CD14-positive monocyte (primary cell): ENCODE data around the gene STARD5. TPM values are rescaled to one million over a fixed set of nuclear protein-coding genes. Genes with fewer than 3 reads are reported as not detected.

Experiments used
- DNase-seq, 3 donors: peaks; one replicate each; pipeline ENCODE4 v3.0.0-alpha.2; 2011 to 2022
- H2AFZ ChIP-seq: 2 replicates; pipeline ENCODE4 v1.6.0; 2012; ENCODE audit warnings: mild to moderate bottlenecking, low read depth, low read length, inconsistent platforms; ENCODE audit not compliant: insufficient read depth, poor library complexity, severe bottlenecking
- H3K27ac ChIP-seq, 2 donors: 1 replicate in 1 of 2; 2 replicates in 1 of 2; pipeline ENCODE4 v1.5.1; 2012 to 2013; ENCODE audit warnings: low read length in 2 of 2, control low read depth in 1 of 2, inconsistent platforms in 1 of 2, low read depth in 1 of 2, mild to moderate bottlenecking in 1 of 2
- H3K27me3 ChIP-seq, 2 donors: one replicate each; pipeline versions ENCODE4 v1.6.0 to v1.6.1; 2011 to 2013; ENCODE audit warnings: low read length in 2 of 2; ENCODE audit not compliant: control insufficient read depth in 2 of 2, insufficient read depth in 2 of 2
- H3K36me3 ChIP-seq, 2 donors: replicated peaks in 1 of 2; 1 replicate in 1 of 2; 2 replicates in 1 of 2; pipeline versions ENCODE4 v1.5.1 to v1.6.1; 2012 to 2013; ENCODE audit warnings: low read length in 2 of 2, control low read depth in 1 of 2, inconsistent platforms in 1 of 2, mild to moderate bottlenecking in 1 of 2; ENCODE audit not compliant: insufficient read depth in 2 of 2, control insufficient read depth in 1 of 2
- H3K4me1 ChIP-seq, 2 donors: 1 replicate in 1 of 2; 2 replicates in 1 of 2; pipeline versions ENCODE4 v1.5.1 to v1.6.1; 2012 to 2013; ENCODE audit warnings: low read length in 2 of 2, control low read depth in 1 of 2, inconsistent platforms in 1 of 2, mild to moderate bottlenecking in 1 of 2, moderate library complexity in 1 of 2; ENCODE audit not compliant: insufficient read depth in 2 of 2, control insufficient read depth in 1 of 2
- H3K4me2 ChIP-seq: replicated peaks from 2 replicates; pipeline ENCODE3; 2012; ENCODE audit warnings: low read length, moderate library complexity, mild to moderate bottlenecking; ENCODE audit not compliant: poor library complexity, severe bottlenecking; ENCODE audit errors: extremely low read depth
- H3K4me3 ChIP-seq, 3 experiments: fragments of 200-600 bp in 1 of 3; sonication (generic) in 1 of 3; replicated peaks in 1 of 3; 1 replicate in 2 of 3; 2 replicates in 1 of 3; pipeline ENCODE4 v1.5.1; 2011 to 2013; ENCODE audit warnings: low read length in 3 of 3, mild to moderate bottlenecking in 3 of 3, control low read depth in 2 of 3, low read depth in 2 of 3, inconsistent platforms in 1 of 3, moderate library complexity in 1 of 3
- H3K79me2 ChIP-seq: 2 replicates; pipeline ENCODE4 v1.6.0; 2012; ENCODE audit warnings: mild to moderate bottlenecking, control low read depth, inconsistent platforms, low read length, moderate library complexity; ENCODE audit not compliant: insufficient read depth
- H3K9ac ChIP-seq: 2 replicates; pipeline ENCODE4 v1.6.0; 2017; ENCODE audit warnings: low read length, mild to moderate bottlenecking; ENCODE audit not compliant: insufficient read depth, poor library complexity, severe bottlenecking
- H3K9me3 ChIP-seq, 2 donors: replicated peaks in 1 of 2; 1 replicate in 1 of 2; 2 replicates in 1 of 2; pipeline versions ENCODE4 v1.5.1 to v1.6.1; 2012 to 2013; ENCODE audit warnings: low read length in 2 of 2, control low read depth in 1 of 2; ENCODE audit not compliant: control insufficient read depth in 1 of 2, insufficient read depth in 1 of 2
- H4K20me1 ChIP-seq: 2 replicates; pipeline ENCODE4 v1.6.0; 2012; ENCODE audit warnings: mild to moderate bottlenecking, low read length, control low read depth, moderate library complexity; ENCODE audit not compliant: insufficient read depth
- H3K27ac Mint-ChIP-seq, 7 donors: one replicate each; pipeline ENCODE4 v1.8.0; 2020; ENCODE audit warnings: mild to moderate bottlenecking in 7 of 7, mixed read lengths in 7 of 7, moderate library complexity in 6 of 7, inconsistent platforms in 2 of 7
- H3K27me3 Mint-ChIP-seq, 3 donors: one replicate each; pipeline ENCODE4 v1.8.0; 2021 to 2022; ENCODE audit warnings: low read depth in 3 of 3, mild to moderate bottlenecking in 3 of 3, mixed read lengths in 3 of 3, moderate library complexity in 3 of 3, inconsistent platforms in 1 of 3
- H3K36me3 Mint-ChIP-seq, 2 donors: one replicate each; pipeline ENCODE4 v1.8.0; 2020; ENCODE audit warnings: mixed read lengths in 2 of 2, inconsistent platforms in 1 of 2, mild to moderate bottlenecking in 1 of 2
- H3K4me1 Mint-ChIP-seq: one replicate; pipeline ENCODE4 v1.8.0; 2020; ENCODE audit warnings: mild to moderate bottlenecking, mixed read lengths
- H3K4me3 Mint-ChIP-seq, 2 donors: one replicate each; pipeline ENCODE4 v1.8.0; 2020; ENCODE audit warnings: mild to moderate bottlenecking in 2 of 2, mixed read lengths in 2 of 2, moderate library complexity in 1 of 2
- H3K9me3 Mint-ChIP-seq, 7 donors: one replicate each; pipeline ENCODE4 v1.8.0; 2020 to 2022; ENCODE audit warnings: mixed read lengths in 7 of 7, mild to moderate bottlenecking in 6 of 7, moderate library complexity in 6 of 7, inconsistent platforms in 2 of 7
- CTCF ChIP-seq: fragments of 200-600 bp; IDR thresholded peaks from one replicate; pipeline ENCODE4 v1.8.0; 2022; ENCODE audit warnings: antibody characterized with exemption, mild to moderate bottlenecking
- WGBS: methylation state at CpG from one replicate; pipeline ENCODE4 v1.1.5; 2013; ENCODE audit warnings: missing lambda C conversion rate; ENCODE audit not compliant: insufficient coverage; 5-methylcytosine and 5-hydroxymethylcytosine counted together
- intact Hi-C, 2 donors: fragments of 100-400 bp; cut with micrococcal nuclease; formaldehyde crosslinking; loops; one replicate each; pipeline versions ENCODE4 v1.15.0 to v1.15.1; 2023
- polyA plus RNA-seq, 3 donors: library from polyadenylated mRNA; depleted of rRNA in 1 of 3; unstranded in 2 of 3; stranded (reverse) in 1 of 3; fragments of 300-500 nt in 2 of 3; fragments of >200 nt in 1 of 3; fragmentation: Illumina TruSeq in 2 of 3; gene quantifications; 1 replicate in 2 of 3; 2 replicates in 1 of 3; pipeline ENCODE4 v1.2.3, GENCODE V29; 2012 to 2021

Gene STARD5
- polyA plus RNA-seq, 3 donors: 1.5 to 15.1 (median 2.5) TPM

GRCh38 chr15:81321667-81322066 is 2.3 kb downstream of the STARD5 start:
- no peak overlapping the region for H3K4me3 Mint-ChIP-seq
- Histone ChIP-seq H3K4me1 (peaks cover 10 to 20% of the 10 kb centered on the region in 2 donors), H3K4me2 (no peak overlapping the region), H3K9ac (no peak overlapping the region), H3K79me2 (no peaks in the 10 kb centered on the region), H3K27me3 (no peaks in the 10 kb centered on the region), H3K27ac (no peak overlapping the region), H3K36me3 (peaks cover 0 to 38% of the 10 kb centered on the region in 2 donors), H3K9me3 (no peaks in the 10 kb centered on the region), H3K4me3 (no peak overlapping the region), H4K20me1 (no peaks in the 10 kb centered on the region), H2AFZ (no peak overlapping the region)
- no peak overlapping the region for H3K27ac Mint-ChIP-seq
- H3K36me3 Mint-ChIP-seq: peaks cover 24 to 28% of the 10 kb centered on the region in 2 donors
- intact Hi-C loops: loop anchor here in 1 of 2 donors (5.0 kb wide), 1 partner anchor 44 kb away; no protein-coding TSS in a partner anchor
- WGBS: 100% methylated on average over 1 of the region's 1 CpG
- no peaks in the 10 kb centered on the region for H3K9me3 Mint-ChIP-seq
- no peak for TF ChIP-seq CTCF
- no peak for DNase-seq
- H3K27me3 Mint-ChIP-seq: peaks cover 1 to 4% (median 2%) of the 10 kb centered on the region in 3 donors
- H3K4me1 Mint-ChIP-seq: peaks cover 21% of the 10 kb centered on the region

GRCh38 chr15:81317642-81318017 is 6.3 kb downstream of the STARD5 start:
- Mint-ChIP-seq H3K9me3 (peaks cover 0 to 2% (median 0%) of the 10 kb centered on the region in 7 donors), H3K27ac (peak overlapping the region in 1 of 7 donors; percentile 31), H3K4me3 (no peak overlapping the region), H3K4me1 (peaks cover 32% of the 10 kb centered on the region), H3K36me3 (peaks cover 43 to 44% of the 10 kb centered on the region in 2 donors), H3K27me3 (peaks cover 0 to 4% (median 0%) of the 10 kb centered on the region in 3 donors)
- peaks cover 6% of the 10 kb centered on the region for H3K79me2 ChIP-seq
- intact Hi-C loops: no loop called here
- H3K36me3 ChIP-seq: peaks cover 3 to 38% of the 10 kb centered on the region in 2 donors
- no peaks in the 10 kb centered on the region for H3K27me3 ChIP-seq
- no peaks in the 10 kb centered on the region for H3K9me3 ChIP-seq
- H3K4me3 ChIP-seq: no peak overlapping the region
- no peak for TF ChIP-seq CTCF
- H3K9ac ChIP-seq: no peak overlapping the region
- H4K20me1 ChIP-seq: peaks cover 6% of the 10 kb centered on the region
- WGBS: 100% methylated on average over 4 of the region's 6 CpGs
- H3K27ac ChIP-seq: no peak overlapping the region
- peaks cover 11 to 18% of the 10 kb centered on the region in 2 donors for H3K4me1 ChIP-seq
- no peak overlapping the region for H3K4me2 ChIP-seq
- no peak for DNase-seq
- H2AFZ ChIP-seq: no peak overlapping the region
